ENCODE measurements around the gene SPTBN4.

The SPTBN4 gene

GRCh38 chr19:40604647-40605215 lies 137.9 kb downstream of the SPTBN4 start:
- DNase-seq (ENCODE audit: low read depth): no peak

GRCh38 chr19:40605216-40605971 lies 138.6 kb downstream of the SPTBN4 start:
- DNase-seq (ENCODE audit: low read depth): peak; percentile 67

- no peak for DNase-seq (ENCODE audit: low read depth)
Observed at GRCh38 chr19:40607311-40608239, 140.8 kb downstream of the SPTBN4 start.

DNA sequence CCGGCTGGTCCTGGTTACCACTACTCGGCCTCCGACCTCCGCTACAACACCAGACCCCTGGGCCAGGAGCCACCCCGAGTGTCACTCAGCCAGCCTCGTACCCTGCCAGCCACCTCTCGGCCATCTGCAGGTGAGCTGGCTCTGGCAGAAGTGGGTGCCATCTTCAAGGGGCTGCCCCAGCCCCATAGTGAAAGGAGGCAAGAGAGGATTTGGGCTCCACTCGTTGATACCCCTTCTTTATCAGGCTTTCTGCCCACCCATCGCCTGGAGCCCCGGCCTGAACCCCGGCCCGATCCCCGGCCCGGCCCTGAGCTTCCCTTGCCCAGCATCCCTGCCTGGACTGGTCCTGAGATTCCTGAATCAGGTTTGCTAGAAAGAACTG lies 141.4 kb downstream of the SPTBN4 start:
- no peak for DNase-seq (ENCODE audit: low read depth)

DNA sequence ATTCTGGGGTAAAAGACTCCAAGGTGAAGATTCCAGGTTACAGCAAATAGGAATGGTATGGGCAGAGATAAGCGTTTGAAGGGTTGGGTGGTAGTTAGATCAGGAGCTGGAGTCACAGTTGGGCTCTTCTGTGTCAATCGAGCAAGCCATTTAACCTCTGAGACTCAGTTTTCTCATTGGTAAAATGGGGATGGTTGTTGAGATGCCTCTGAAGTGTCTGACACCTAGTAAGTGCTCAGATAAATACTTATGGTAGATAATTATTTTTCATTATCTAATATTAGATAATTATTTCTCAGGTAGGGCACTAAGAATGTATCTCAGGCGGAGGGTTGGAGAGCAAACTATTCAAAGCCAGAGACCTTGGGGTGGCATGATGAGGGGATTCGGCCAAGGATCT lies 142.2 kb downstream of the SPTBN4 start:
- DNase-seq (ENCODE audit: low read depth): no peak

- peak; percentile 77 for DNase-seq (ENCODE audit: low read depth)
Observed at GRCh38 chr19:40609561-40610395, 143.0 kb downstream of the SPTBN4 start.

DNA sequence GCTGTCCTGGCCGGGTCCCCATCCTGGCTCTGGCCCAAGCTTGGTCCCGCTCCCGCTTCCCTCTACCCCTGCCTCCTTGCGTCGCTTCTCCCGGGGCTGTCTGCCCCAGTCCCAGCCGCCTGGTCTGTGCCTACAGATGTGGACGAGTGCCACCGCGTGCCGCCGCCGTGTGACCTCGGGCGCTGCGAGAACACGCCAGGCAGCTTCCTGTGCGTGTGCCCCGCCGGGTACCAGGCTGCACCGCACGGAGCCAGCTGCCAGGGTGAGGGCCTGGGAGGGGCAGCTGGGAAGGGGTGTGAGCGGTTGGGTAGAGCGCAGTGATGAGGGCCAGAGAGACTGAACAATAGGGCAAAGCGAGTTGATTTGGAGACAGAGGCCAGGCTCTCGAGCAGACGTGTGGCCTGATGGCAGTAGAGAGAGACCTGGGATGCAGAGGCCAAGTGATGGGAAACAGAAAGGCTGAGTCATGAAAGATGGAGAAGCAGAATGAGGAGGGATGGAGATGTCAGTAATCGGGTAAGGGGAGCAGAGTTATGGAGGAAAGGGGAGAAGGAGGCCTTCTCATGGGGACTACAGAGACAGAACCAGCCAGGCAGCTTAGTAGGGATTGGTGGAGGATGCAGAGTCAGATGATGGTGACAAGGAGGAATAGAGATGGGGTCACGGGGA lies 143.7 kb downstream of the SPTBN4 start:
- DNase-seq (ENCODE audit: low read depth): peak; percentile 51

- no peak for DNase-seq (ENCODE audit: low read depth)
Observed at GRCh38 chr19:40611096-40611495, 144.3 kb downstream of the SPTBN4 start.

GRCh38 chr19:40611900-40612698 lies 145.3 kb downstream of the SPTBN4 start:
- no peak for DNase-seq (ENCODE audit: low read depth)

DNA sequence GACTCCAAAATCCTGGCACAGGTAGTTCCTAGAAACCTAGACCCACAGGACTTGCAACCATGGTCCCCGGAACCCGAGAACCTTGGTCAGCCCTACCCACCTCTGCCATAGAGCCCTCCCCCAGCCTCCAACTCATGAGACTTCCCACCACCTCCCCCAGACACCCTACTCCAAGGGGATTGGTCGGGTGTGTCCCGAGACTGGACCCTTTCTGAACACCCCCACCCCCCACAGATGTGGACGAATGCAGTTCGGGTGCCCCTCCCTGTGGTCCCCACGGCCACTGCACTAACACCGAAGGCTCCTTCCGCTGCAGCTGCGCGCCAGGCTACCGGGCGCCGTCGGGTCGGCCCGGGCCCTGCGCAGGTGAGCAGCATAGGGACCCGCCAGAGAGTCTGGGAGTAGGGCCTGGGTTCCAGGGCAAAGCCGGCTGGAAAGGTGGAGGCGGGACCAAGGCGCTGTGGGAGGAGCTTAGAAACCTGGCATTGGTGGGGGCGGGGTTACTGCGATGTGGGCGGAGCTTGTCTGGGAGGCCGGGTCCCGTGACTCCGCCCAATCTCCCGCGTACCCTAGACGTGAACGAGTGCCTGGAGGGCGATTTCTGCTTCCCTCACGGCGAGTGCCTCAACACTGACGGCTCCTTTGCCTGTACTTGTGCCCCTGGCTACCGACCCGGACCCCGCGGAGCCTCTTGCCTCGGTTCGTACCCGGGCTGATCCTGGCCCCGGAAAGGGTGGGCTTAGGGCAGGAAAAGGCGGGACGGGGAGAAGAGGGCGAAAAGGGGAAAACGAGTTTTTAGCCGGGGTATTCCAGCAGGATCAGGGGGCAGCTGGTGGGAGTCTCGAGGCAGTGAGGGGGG lies 146.3 kb downstream of the SPTBN4 start:
- peak; percentile 66 for DNase-seq (ENCODE audit: low read depth)

DNA sequence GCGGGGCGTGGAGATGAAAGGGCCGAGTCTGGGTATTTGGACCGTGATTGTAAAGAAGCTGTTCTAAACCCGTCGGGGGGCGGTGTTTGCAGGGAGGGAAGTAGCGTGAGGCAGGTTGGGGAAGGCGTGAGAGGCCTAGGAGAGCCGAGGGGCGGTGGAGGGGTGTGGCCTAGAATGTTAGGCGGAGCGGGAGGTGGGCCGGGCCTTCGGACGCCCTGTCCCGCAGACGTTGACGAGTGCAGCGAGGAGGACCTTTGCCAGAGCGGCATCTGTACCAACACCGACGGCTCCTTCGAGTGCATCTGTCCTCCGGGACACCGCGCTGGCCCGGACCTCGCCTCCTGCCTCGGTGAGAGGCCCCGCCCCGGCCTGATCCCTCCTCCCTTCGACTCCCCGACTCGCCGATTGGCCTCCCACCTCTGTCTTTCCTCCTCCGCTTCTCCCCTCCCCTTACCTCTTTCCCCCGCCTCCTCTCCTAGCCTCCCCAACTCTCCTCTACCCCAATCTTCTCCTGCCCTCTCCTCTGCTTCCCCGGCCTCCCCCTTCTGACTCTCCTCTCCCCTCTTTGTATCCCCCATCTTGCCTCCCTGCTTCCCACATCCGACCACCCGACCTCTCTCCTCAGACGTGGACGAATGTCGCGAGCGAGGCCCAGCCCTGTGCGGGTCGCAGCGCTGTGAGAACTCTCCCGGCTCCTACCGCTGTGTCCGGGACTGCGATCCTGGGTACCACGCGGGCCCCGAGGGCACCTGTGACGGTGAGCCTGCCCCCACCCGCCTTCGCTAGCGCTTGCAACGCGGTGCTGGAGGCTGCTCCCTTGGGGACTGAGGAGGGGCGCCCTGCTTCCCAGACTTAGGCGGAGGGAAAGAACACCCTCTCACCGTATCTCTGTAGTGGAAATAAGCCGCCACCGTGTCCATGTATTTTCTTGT lies 147.2 kb downstream of the SPTBN4 start:
- peak; percentile 80 for DNase-seq (ENCODE audit: low read depth)

GRCh38 chr19:40614622-40615411 lies 148.0 kb downstream of the SPTBN4 start:
- DNase-seq (ENCODE audit: low read depth): peak; percentile 85

DNA sequence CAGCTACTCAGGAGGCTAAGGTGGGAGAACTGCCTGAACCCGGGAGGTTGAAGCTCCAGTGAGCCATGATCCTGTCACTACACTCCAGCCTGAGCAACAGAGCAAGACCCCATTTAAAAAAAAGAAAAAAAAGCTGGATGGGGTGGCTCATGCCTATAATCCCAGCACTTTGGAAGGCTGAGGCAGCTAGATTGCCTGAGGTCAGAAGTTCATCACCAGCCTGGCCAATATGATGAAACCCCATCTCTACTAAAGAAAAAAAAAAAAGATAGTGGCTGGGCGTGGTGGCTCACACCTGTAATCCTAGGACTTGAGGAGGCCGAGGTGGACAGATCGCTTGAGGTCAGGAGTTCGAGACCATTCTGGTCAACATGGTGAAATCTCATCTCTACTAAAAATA lies 149.4 kb downstream of the SPTBN4 start:
- no peak for DNase-seq (ENCODE audit: low read depth)

DNA sequence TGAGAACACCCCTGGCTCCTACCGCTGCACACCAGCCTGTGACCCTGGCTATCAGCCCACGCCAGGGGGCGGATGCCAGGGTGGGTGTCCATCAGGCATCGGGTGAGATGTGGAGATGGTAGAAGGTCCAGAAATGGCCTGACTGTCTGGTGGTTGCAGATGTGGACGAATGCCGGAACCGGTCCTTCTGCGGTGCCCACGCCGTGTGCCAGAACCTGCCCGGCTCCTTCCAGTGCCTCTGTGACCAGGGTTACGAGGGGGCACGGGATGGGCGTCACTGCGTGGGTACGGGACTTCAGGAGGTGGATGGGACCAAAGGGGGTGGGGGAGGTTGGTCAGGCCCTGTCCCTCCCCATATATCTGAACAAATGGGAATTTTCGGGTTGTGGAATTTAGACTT lies 150.1 kb downstream of the SPTBN4 start:
- DNase-seq (ENCODE audit: low read depth): no peak

- no peak for DNase-seq (ENCODE audit: low read depth)
Observed at GRCh38 chr19:40617961-40618360, 151.2 kb downstream of the SPTBN4 start.

- no peak for DNase-seq (ENCODE audit: low read depth)
Observed at GRCh38 chr19:40619333-40620160, 152.7 kb downstream of the SPTBN4 start.

DNA sequence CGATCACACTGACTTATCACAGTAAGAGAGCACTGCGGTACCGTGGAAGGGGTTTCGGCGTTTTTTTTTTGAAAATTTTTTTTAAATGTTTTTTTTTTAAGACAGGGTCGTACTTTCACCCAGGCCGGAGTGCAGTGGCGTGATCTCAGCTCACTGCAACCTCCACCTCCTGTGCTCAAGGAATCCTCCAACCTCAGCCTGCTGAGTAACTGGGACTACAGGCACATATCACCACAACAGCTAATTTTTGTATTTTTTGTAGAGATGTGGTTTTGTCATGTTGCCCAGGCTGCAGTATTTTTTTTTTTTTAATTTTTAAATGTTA lies 153.3 kb downstream of the SPTBN4 start:
- no peak for DNase-seq (ENCODE audit: low read depth)

All from activated T-cell treated with anti-CD3 and anti-CD28 coated beads for 1 hour (primary cell).